Fibroblast of lung (primary cell): Measurements from ENCODE around the gene PAX2. TPM values are rescaled to one million over a fixed set of nuclear protein-coding genes. Genes with fewer than 3 reads are reported as not detected.

Source experiments
- DNase-seq, 2 donors: peaks; one replicate each; pipeline versions ENCODE4 v3.0.0 to v3.0.0-alpha.2; 2010; ENCODE audit warnings: low read depth in 2 of 2
- H2AFZ ChIP-seq: 2 replicates; pipeline ENCODE4 v1.5.1; 2012; ENCODE audit warnings: low read length, control low read depth, inconsistent platforms
- H3K27ac ChIP-seq: 2 replicates; pipeline ENCODE4 v1.5.1; 2011; ENCODE audit warnings: low read length, control low read depth; ENCODE audit not compliant: insufficient read depth
- H3K27me3 ChIP-seq: 2 replicates; pipeline ENCODE4 v1.5.1; 2011; ENCODE audit warnings: mild to moderate bottlenecking, low read length; ENCODE audit not compliant: control insufficient read depth, insufficient read depth
- H3K36me3 ChIP-seq: 2 replicates; pipeline ENCODE4 v1.5.1; 2011; ENCODE audit warnings: low read length; ENCODE audit not compliant: control insufficient read depth, insufficient read depth
- H3K4me1 ChIP-seq: 2 replicates; pipeline ENCODE4 v1.5.1; 2011; ENCODE audit warnings: low read length; ENCODE audit not compliant: control insufficient read depth, insufficient read depth; ENCODE audit errors: extremely low read depth
- H3K4me2 ChIP-seq: 2 replicates; pipeline ENCODE4 v1.5.1; 2011; ENCODE audit warnings: low read length, control low read depth; ENCODE audit not compliant: insufficient read depth; ENCODE audit errors: extremely low read depth
- H3K4me3 ChIP-seq, 4 experiments: fragments of 200-600 bp in 1 of 4; sonication (generic) in 1 of 4; replicated peaks in 1 of 4; 2 replicates each; pipeline ENCODE4 v1.5.1; 2011 to 2016; ENCODE audit warnings: low read length in 4 of 4, low read depth in 3 of 4, mild to moderate bottlenecking in 3 of 4, control low read depth in 2 of 4, inconsistent platforms in 1 of 4, mixed read lengths in 1 of 4; ENCODE audit not compliant: insufficient read depth in 1 of 4; ENCODE audit errors: control extremely low read depth in 1 of 4
- H3K79me2 ChIP-seq: 2 replicates; pipeline ENCODE4 v1.5.1; 2012; ENCODE audit warnings: mild to moderate bottlenecking, low read length, inconsistent platforms; ENCODE audit not compliant: control insufficient read depth, insufficient read depth
- H3K9ac ChIP-seq: 2 replicates; pipeline ENCODE4 v1.5.1; 2011; ENCODE audit warnings: mild to moderate bottlenecking, low read length, control low read depth; ENCODE audit not compliant: insufficient read depth
- H3K9me3 ChIP-seq: 2 replicates; pipeline ENCODE4 v1.5.1; 2012; ENCODE audit warnings: low read depth, low read length; ENCODE audit not compliant: control insufficient read depth, insufficient read depth
- H4K20me1 ChIP-seq: 2 replicates; pipeline ENCODE4 v1.5.1; 2011; ENCODE audit warnings: low read length; ENCODE audit not compliant: control insufficient read depth, insufficient read depth; ENCODE audit errors: extremely low read depth
- CTCF ChIP-seq, 2 donors: IDR thresholded peaks in 1 of 2; conservative IDR thresholded peaks in 1 of 2; 1 replicate in 1 of 2; 2 replicates in 1 of 2; pipeline ENCODE4 v1.5.1; 2011 to 2012; ENCODE audit warnings: low read length in 2 of 2, control low read depth in 1 of 2, inconsistent platforms in 1 of 2, low read depth in 1 of 2, mild to moderate bottlenecking in 1 of 2
- EZH2 ChIP-seq: IDR thresholded peaks from 2 replicates; pipeline ENCODE4 v1.5.1; 2012; ENCODE audit warnings: low read length, control low read depth, mild to moderate bottlenecking; ENCODE audit errors: missing control alignments
- polyA minus RNA-seq: library from RNA; depleted of rRNA, polyadenylated mRNA; stranded (reverse); fragments of >200 nt; gene quantifications from 2 replicates; pipeline ENCODE4 v1.2.3, GENCODE V29; 2011; ENCODE audit warnings: low replicate concordance
- polyA plus RNA-seq, 2 donors: library from polyadenylated mRNA; depleted of rRNA in 1 of 2; stranded (reverse) in 1 of 2; unstranded in 1 of 2; fragments of >200 nt; gene quantifications; 2 replicates each; pipeline ENCODE4 v1.2.1, GENCODE V29; 2011 to 2012; ENCODE audit warnings: missing spikeins in 1 of 2
- total RNA-seq: library from RNA; depleted of rRNA; stranded (reverse); fragments of >200 nt; gene quantifications from 2 replicates; pipeline ENCODE4 v1.2.1, GENCODE V29; 2014

Gene PAX2
- total RNA-seq (under 0.01 TPM in 1 of 2 replicates, not detected in the other), polyA plus RNA-seq (not detected in 2 replicates), polyA minus RNA-seq (not detected in 2 replicates)
- not detected in 2 replicates for polyA plus RNA-seq (2012)

- H3K4me3 ChIP-seq = no peak within 1 kb of the TSS
Observed at GRCh38 chr10:100744987-100745881, at the start of gene PAX2. TSS of gene PAX2 (plus strand) at chr10:100745582. CDS start at chr10:100746261, 679 bp downstream.

GRCh38 chr10:100696477-100696901 lies 48.9 kb upstream of the PAX2 start:
- no peak for DNase-seq
- Histone ChIP-seq H3K79me2 (no peaks in the 10 kb centered on the region), H3K36me3 (no peaks in the 10 kb centered on the region), H3K9me3 (no peaks in the 10 kb centered on the region), H2AFZ (no peak overlapping the region), H3K27ac (no peak overlapping the region), H3K9ac (no peak overlapping the region), H3K4me1 (no peaks in the 10 kb centered on the region), H3K27me3 (no peaks in the 10 kb centered on the region), H3K4me2 (no peak overlapping the region), H3K4me3 (no peak overlapping the region), H4K20me1 (no peaks in the 10 kb centered on the region)
- TF ChIP-seq EZH2 = no peak
- TF ChIP-seq CTCF (conservative IDR thresholded peaks at IDR 0.05 in 1 of 2, IDR thresholded peaks at IDR 0.05 in 1 of 2; ENCODE audit: low read depth in 1 of 2, low read length in 2 of 2) = no peak

More at GRCh38 chr10:100744987-100745881, at the start of gene PAX2:
- H4K20me1 ChIP-seq = no peaks in the 10 kb centered on the region
- peaks cover 82% of the 10 kb centered on the region for H3K27me3 ChIP-seq
- H3K4me2 ChIP-seq = no peak within 1 kb of the TSS
- no peak for DNase-seq
- no peak within 1 kb of the TSS for H2AFZ ChIP-seq
- no peaks in the 10 kb centered on the region for H3K36me3 ChIP-seq
- H3K4me1 ChIP-seq = no peaks in the 10 kb centered on the region
- no peak within 1 kb of the TSS for H3K9ac ChIP-seq
- TF ChIP-seq EZH2 (no peak), CTCF (conservative IDR thresholded peaks at IDR 0.05 in 1 of 2, IDR thresholded peaks at IDR 0.05 in 1 of 2; ENCODE audit: low read depth in 1 of 2, low read length in 2 of 2) (no peak)
- H3K27ac ChIP-seq = no peak within 1 kb of the TSS
- H3K79me2 ChIP-seq = no peaks in the 10 kb centered on the region
- no peaks in the 10 kb centered on the region for H3K9me3 ChIP-seq

GRCh38 chr10:100697070-100697469 lies 48.3 kb upstream of the PAX2 start:
- H3K79me2 ChIP-seq = no peaks in the 10 kb centered on the region
- no peaks in the 10 kb centered on the region for H3K36me3 ChIP-seq
- peak; percentile 22 to 60 for DNase-seq
- H2AFZ ChIP-seq = no peak overlapping the region
- no peak overlapping the region for H3K9ac ChIP-seq
- H3K9me3 ChIP-seq = no peaks in the 10 kb centered on the region
- H3K27me3 ChIP-seq = no peaks in the 10 kb centered on the region
- no peaks in the 10 kb centered on the region for H4K20me1 ChIP-seq
- TF ChIP-seq EZH2 (no peak), CTCF (conservative IDR thresholded peaks at IDR 0.05 in 1 of 2, IDR thresholded peaks at IDR 0.05 in 1 of 2; ENCODE audit: low read depth in 1 of 2, low read length in 2 of 2) (no peak)
- no peak overlapping the region for H3K4me3 ChIP-seq
- H3K4me2 ChIP-seq = no peak overlapping the region
- no peaks in the 10 kb centered on the region for H3K4me1 ChIP-seq
- no peak overlapping the region for H3K27ac ChIP-seq
